ENCODE results near the gene SARM1. TPM values are rescaled to one million over a fixed set of nuclear protein-coding genes. Genes with fewer than 3 reads are reported as not detected.
"Not testable (repeated sequence)": the region's sequence is repeated elsewhere in the genome, so short reads cannot be mapped to it uniquely, and the experiment has no call there.

Gene SARM1
- total and polyA plus RNA-seq, 4 donors = 13.1 to 52.0 (median 34.3) TPM

GRCh38 chr17:28427982-28428381 lies 56.5 kb downstream of the SARM1 start:
- WGBS (ENCODE audit: insufficient coverage) = no CpG with 5 or more reads among the region's 4 CpGs
- not testable (repeated sequence) for H3K9me3 ChIP-seq (ENCODE audit: control insufficient read depth, insufficient read depth, low read length); H3K4me3 ChIP-seq (ENCODE audit: low read depth, low read length); H3K36me3 ChIP-seq (ENCODE audit: control insufficient read depth, insufficient read depth, low read length); H3K4me1 ChIP-seq (ENCODE audit: control insufficient read depth, insufficient read depth, low read length); H3K27ac ChIP-seq (ENCODE audit: low read depth, low read length); H3K27me3 ChIP-seq (ENCODE audit: control insufficient read depth, insufficient read depth, low read length); DNase-seq (ENCODE audit: low read depth in 4 of 6, low spot score in 6 of 6)

- Histone ChIP-seq H3K27ac (ENCODE audit: low read depth, low read length) (no peak overlapping the region), H3K4me1 (ENCODE audit: control insufficient read depth, insufficient read depth, low read length) (no peaks in the 10 kb centered on the region), H3K9me3 (ENCODE audit: control insufficient read depth, insufficient read depth, low read length) (peaks cover 2% of the 10 kb centered on the region), H3K27me3 (ENCODE audit: control insufficient read depth, insufficient read depth, low read length) (no peaks in the 10 kb centered on the region), H3K36me3 (ENCODE audit: control insufficient read depth, insufficient read depth, low read length) (no peaks in the 10 kb centered on the region), H3K4me3 (ENCODE audit: low read depth, low read length) (no peak overlapping the region)
- DNase-seq (ENCODE audit: low read depth in 4 of 6, low spot score in 6 of 6) = no peak
- no CpG with 5 or more reads among the region's 1 CpG for whole genome bisulfite sequencing (ENCODE audit: insufficient coverage)
Measured at GRCh38 chr17:28433721-28434120, 62.2 kb downstream of the SARM1 start.

- H3K9me3 ChIP-seq (ENCODE audit: control insufficient read depth, insufficient read depth, low read length); H3K4me3 ChIP-seq (ENCODE audit: low read depth, low read length); DNase-seq (ENCODE audit: low read depth in 4 of 6, low spot score in 6 of 6); H3K36me3 ChIP-seq (ENCODE audit: control insufficient read depth, insufficient read depth, low read length); H3K27ac ChIP-seq (ENCODE audit: low read depth, low read length); H3K4me1 ChIP-seq (ENCODE audit: control insufficient read depth, insufficient read depth, low read length); H3K27me3 ChIP-seq (ENCODE audit: control insufficient read depth, insufficient read depth, low read length): not testable (repeated sequence)
- WGBS (ENCODE audit: insufficient coverage) = no CpG with 5 or more reads among the region's 8 CpGs
Measured at GRCh38 chr17:28434326-28434725, 62.8 kb downstream of the SARM1 start.

- H3K36me3 ChIP-seq (ENCODE audit: control insufficient read depth, insufficient read depth, low read length) = no peaks in the 10 kb centered on the region
- no peak for DNase-seq (ENCODE audit: low read depth in 4 of 6, low spot score in 6 of 6)
- no peaks in the 10 kb centered on the region for H3K9me3 ChIP-seq (ENCODE audit: control insufficient read depth, insufficient read depth, low read length)
- H3K27me3 ChIP-seq (ENCODE audit: control insufficient read depth, insufficient read depth, low read length) = no peaks in the 10 kb centered on the region
- H3K4me3 ChIP-seq (ENCODE audit: low read depth, low read length) = no peak overlapping the region
- no peak overlapping the region for H3K27ac ChIP-seq (ENCODE audit: low read depth, low read length)
- WGBS (ENCODE audit: insufficient coverage) = 83% methylated on average over 9 of the region's 9 CpGs
- no peaks in the 10 kb centered on the region for H3K4me1 ChIP-seq (ENCODE audit: control insufficient read depth, insufficient read depth, low read length)
Measured at GRCh38 chr17:28443901-28444638, 72.6 kb downstream of the SARM1 start.

GRCh38 chr17:28446716-28447395 lies 75.4 kb downstream of the SARM1 start:
- no peak for DNase-seq (ENCODE audit: low read depth in 4 of 6, low spot score in 6 of 6)
- Histone ChIP-seq H3K4me1 (ENCODE audit: control insufficient read depth, insufficient read depth, low read length) (no peaks in the 10 kb centered on the region), H3K4me3 (ENCODE audit: low read depth, low read length) (no peak overlapping the region), H3K36me3 (ENCODE audit: control insufficient read depth, insufficient read depth, low read length) (no peaks in the 10 kb centered on the region), H3K9me3 (ENCODE audit: control insufficient read depth, insufficient read depth, low read length) (no peaks in the 10 kb centered on the region), H3K27ac (ENCODE audit: low read depth, low read length) (no peak overlapping the region), H3K27me3 (ENCODE audit: control insufficient read depth, insufficient read depth, low read length) (no peaks in the 10 kb centered on the region)
- WGBS (ENCODE audit: insufficient coverage) = 93% methylated on average over 7 of the region's 8 CpGs

- H3K9me3 ChIP-seq (ENCODE audit: control insufficient read depth, insufficient read depth, low read length) = no peaks in the 10 kb centered on the region
- DNase-seq (ENCODE audit: low read depth in 4 of 6, low spot score in 6 of 6) = no peak
- WGBS (ENCODE audit: insufficient coverage) = 62% methylated on average over 3 of the region's 5 CpGs
- no peak overlapping the region for H3K4me3 ChIP-seq (ENCODE audit: low read depth, low read length)
- H3K27ac ChIP-seq (ENCODE audit: low read depth, low read length) = no peak overlapping the region
- H3K27me3 ChIP-seq (ENCODE audit: control insufficient read depth, insufficient read depth, low read length) = no peaks in the 10 kb centered on the region
- no peaks in the 10 kb centered on the region for H3K36me3 ChIP-seq (ENCODE audit: control insufficient read depth, insufficient read depth, low read length)
- H3K4me1 ChIP-seq (ENCODE audit: control insufficient read depth, insufficient read depth, low read length) = no peaks in the 10 kb centered on the region
Measured at GRCh38 chr17:28447396-28447760, 75.9 kb downstream of the SARM1 start.

- H3K27me3 ChIP-seq (ENCODE audit: control insufficient read depth, insufficient read depth, low read length) = no peaks in the 10 kb centered on the region
- no peaks in the 10 kb centered on the region for H3K36me3 ChIP-seq (ENCODE audit: control insufficient read depth, insufficient read depth, low read length)
- DNase-seq (ENCODE audit: low read depth in 4 of 6, low spot score in 6 of 6) = no peak
- WGBS (ENCODE audit: insufficient coverage) = no CpG with 5 or more reads among the region's 1 CpG
- H3K4me3 ChIP-seq (ENCODE audit: low read depth, low read length) = no peak overlapping the region
- no peaks in the 10 kb centered on the region for H3K4me1 ChIP-seq (ENCODE audit: control insufficient read depth, insufficient read depth, low read length)
- H3K9me3 ChIP-seq (ENCODE audit: control insufficient read depth, insufficient read depth, low read length) = no peaks in the 10 kb centered on the region
- no peak overlapping the region for H3K27ac ChIP-seq (ENCODE audit: low read depth, low read length)
Measured at GRCh38 chr17:28449859-28450258, 78.4 kb downstream of the SARM1 start.

Other genes with a start within 250 kb of the SARM1 start
- 10 to 100 TPM; 45.6 to 53.8 TPM for gene TMEM97, start 52.5 kb upstream of the SARM1 start, total RNA-seq
- gene TMEM97, start 52.5 kb upstream of the SARM1 start, polyA plus RNA-seq (ENCODE audit: insufficient read length in 2 of 2) = 10 to 100 TPM; 56.4 to 56.9 TPM
- gene IFT20, start 36.2 kb upstream of the SARM1 start, total RNA-seq = 10 to 100 TPM; 44.6 to 67.9 TPM
- 10 to 100 TPM; 64.1 to 84.1 TPM for gene IFT20, start 36.2 kb upstream of the SARM1 start, polyA plus RNA-seq (ENCODE audit: insufficient read length in 2 of 2)
- gene TNFAIP1, start 35.9 kb upstream of the SARM1 start, total RNA-seq = 10 to 100 TPM; 25.1 to 48.5 TPM
- gene TNFAIP1, start 35.9 kb upstream of the SARM1 start, polyA plus RNA-seq (ENCODE audit: insufficient read length in 2 of 2) = 10 to 100 TPM; 54.7 to 56.0 TPM
- gene POLDIP2, start 14.2 kb upstream of the SARM1 start, total RNA-seq = 10 to 100 TPM; 40.3 to 84.4 TPM
- gene POLDIP2, start 14.2 kb upstream of the SARM1 start, polyA plus RNA-seq (ENCODE audit: insufficient read length in 2 of 2) = 10 to 100 TPM; 87.2 to 89.1 TPM
- gene SEBOX, start 6.5 kb upstream of the SARM1 start, total RNA-seq = not detected
- gene SEBOX, start 6.5 kb upstream of the SARM1 start, polyA plus RNA-seq (ENCODE audit: insufficient read length in 2 of 2) = under 1 TPM in 1 of 2 donors, not detected in 1; 0.32 TPM
- 1 to 10 TPM in 1 of 2 donors, under 1 TPM in 1; 0.40 to 3.0 TPM for gene VTN, start 1.4 kb upstream of the SARM1 start, total RNA-seq
- gene VTN, start 1.4 kb upstream of the SARM1 start, polyA plus RNA-seq (ENCODE audit: insufficient read length in 2 of 2) = 1 to 10 TPM; 2.1 to 2.9 TPM
- 10 to 100 TPM; 10.2 to 17.8 TPM for gene SLC46A1, start 34.5 kb downstream of the SARM1 start, total RNA-seq
- gene SLC46A1, start 34.5 kb downstream of the SARM1 start, polyA plus RNA-seq (ENCODE audit: insufficient read length in 2 of 2) = 10 to 100 TPM; 26.2 to 32.5 TPM
- under 1 TPM in 1 of 2 donors, not detected in 1; 0.06 TPM for gene SLC13A2, start 102.0 kb downstream of the SARM1 start, total RNA-seq
- gene SLC13A2, start 102.0 kb downstream of the SARM1 start, polyA plus RNA-seq (ENCODE audit: insufficient read length in 2 of 2) = under 1 TPM; 0.10 to 0.27 TPM
- gene FOXN1, start 134.7 kb downstream of the SARM1 start, total RNA-seq = not detected
- gene FOXN1, start 134.7 kb downstream of the SARM1 start, polyA plus RNA-seq (ENCODE audit: insufficient read length in 2 of 2) = not detected
- 10 to 100 TPM; 33.1 to 58.9 TPM for gene UNC119, start 180.9 kb downstream of the SARM1 start, total RNA-seq
- gene UNC119, start 180.9 kb downstream of the SARM1 start, polyA plus RNA-seq (ENCODE audit: insufficient read length in 2 of 2) = 10 to 100 TPM; 79.0 to 85.8 TPM
- 10 to 100 TPM; 34.3 to 40.4 TPM for gene PIGS, start 199.8 kb downstream of the SARM1 start, total RNA-seq
- gene PIGS, start 199.8 kb downstream of the SARM1 start, polyA plus RNA-seq (ENCODE audit: insufficient read length in 2 of 2) = 10 to 100 TPM; 53.6 to 57.5 TPM
- gene ALDOC, start 205.2 kb downstream of the SARM1 start, total RNA-seq = 100 to 1,000 TPM; 217 to 674 TPM
- 100 to 1,000 TPM; 578 to 619 TPM for gene ALDOC, start 205.2 kb downstream of the SARM1 start, polyA plus RNA-seq (ENCODE audit: insufficient read length in 2 of 2)
- gene SPAG5, start 227.3 kb downstream of the SARM1 start, total RNA-seq = 10 to 100 TPM; 14.1 to 24.8 TPM
- 10 to 100 TPM; 26.7 to 32.0 TPM for gene SPAG5, start 227.3 kb downstream of the SARM1 start, polyA plus RNA-seq (ENCODE audit: insufficient read length in 2 of 2)
- 10 to 100 TPM; 12.4 to 13.7 TPM for gene RSKR, start 242.5 kb downstream of the SARM1 start, total RNA-seq
- 10 to 100 TPM; 21.6 to 51.0 TPM for gene RSKR, start 242.5 kb downstream of the SARM1 start, polyA plus RNA-seq (ENCODE audit: insufficient read length in 2 of 2)